H1 (cell line): ENCODE data around the gene SPATA31E1.

Source experiments
- ASH2L ChIP-seq: fragments of 200-600, 300-600 bp; sonication (generic); IDR thresholded peaks from one replicate; pipeline ENCODE4 v1.7.1; 2017; ENCODE audit warnings: low read length
- KDM4A ChIP-seq: IDR thresholded peaks from one replicate; pipeline ENCODE4 v1.7.1; 2012; ENCODE audit warnings: low read depth, mild to moderate bottlenecking, moderate library complexity, low read length, inconsistent platforms; ENCODE audit not compliant: severe bottlenecking
- NANOG ChIP-seq: IDR thresholded peaks from 2 replicates; pipeline ENCODE4 v1.6.1; 2011; ENCODE audit warnings: low read length, low read depth, mild to moderate bottlenecking, inconsistent platforms; ENCODE audit not compliant: insufficient read depth, poor library complexity, severe bottlenecking
- POLR2AphosphoS5 ChIP-seq: IDR thresholded peaks from 2 replicates; pipeline ENCODE4 v1.6.1; 2011; ENCODE audit warnings: low read depth, low read length
- POU5F1 ChIP-seq: IDR thresholded peaks from 2 replicates; pipeline ENCODE4 v1.6.1; 2011; ENCODE audit warnings: low read depth, mild to moderate bottlenecking, low read length, moderate library complexity
- TF ChIP-seq, protein P1 (sequence below), 3 experiments: IDR thresholded peaks; 1 replicate in 2 of 3; 2 replicates in 1 of 3; pipeline versions ENCODE4 v1.5.1 to v1.6.1; 2011; ENCODE audit warnings: low read length in 3 of 3, mild to moderate bottlenecking in 3 of 3, inconsistent platforms in 2 of 3, low read depth in 1 of 3, moderate library complexity in 1 of 3; ENCODE audit not compliant: insufficient read depth in 1 of 3; ENCODE audit errors: control extremely low read depth in 1 of 3

DNA sequence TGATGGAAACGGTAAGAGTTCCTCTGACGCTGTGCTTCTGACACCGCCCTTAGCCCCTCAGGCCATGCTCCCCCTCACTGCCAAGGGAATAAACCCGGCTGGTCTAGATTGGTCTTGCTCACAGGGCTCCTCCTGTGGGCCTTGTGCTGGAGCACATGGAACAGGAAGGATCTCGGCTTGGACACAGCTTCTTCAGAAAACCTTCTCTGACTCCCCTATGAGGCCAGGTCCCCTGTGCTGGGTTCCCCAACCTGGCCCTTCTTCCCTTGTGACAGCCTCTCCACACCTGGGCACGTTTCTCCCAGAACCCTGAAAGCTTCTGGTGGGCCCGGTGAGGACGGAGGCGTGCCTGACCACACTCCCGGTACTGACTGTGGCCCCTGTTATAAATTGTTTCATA, 8.2 kb downstream of the SPATA31E1 start:
- TF ChIP-seq POU5F1 = no peak
- TF ChIP-seq ASH2L = no peak
- TF ChIP-seq, protein P1, sequence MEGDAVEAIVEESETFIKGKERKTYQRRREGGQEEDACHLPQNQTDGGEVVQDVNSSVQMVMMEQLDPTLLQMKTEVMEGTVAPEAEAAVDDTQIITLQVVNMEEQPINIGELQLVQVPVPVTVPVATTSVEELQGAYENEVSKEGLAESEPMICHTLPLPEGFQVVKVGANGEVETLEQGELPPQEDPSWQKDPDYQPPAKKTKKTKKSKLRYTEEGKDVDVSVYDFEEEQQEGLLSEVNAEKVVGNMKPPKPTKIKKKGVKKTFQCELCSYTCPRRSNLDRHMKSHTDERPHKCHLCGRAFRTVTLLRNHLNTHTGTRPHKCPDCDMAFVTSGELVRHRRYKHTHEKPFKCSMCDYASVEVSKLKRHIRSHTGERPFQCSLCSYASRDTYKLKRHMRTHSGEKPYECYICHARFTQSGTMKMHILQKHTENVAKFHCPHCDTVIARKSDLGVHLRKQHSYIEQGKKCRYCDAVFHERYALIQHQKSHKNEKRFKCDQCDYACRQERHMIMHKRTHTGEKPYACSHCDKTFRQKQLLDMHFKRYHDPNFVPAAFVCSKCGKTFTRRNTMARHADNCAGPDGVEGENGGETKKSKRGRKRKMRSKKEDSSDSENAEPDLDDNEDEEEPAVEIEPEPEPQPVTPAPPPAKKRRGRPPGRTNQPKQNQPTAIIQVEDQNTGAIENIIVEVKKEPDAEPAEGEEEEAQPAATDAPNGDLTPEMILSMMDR (IDR thresholded peaks at IDR 0.05; ENCODE audit: control extremely low read depth in 1 of 3, insufficient read depth in 1 of 3, low read depth in 1 of 3, low read length in 3 of 3) = no peak
- TF ChIP-seq POLR2AphosphoS5 = no peak
- no peak for TF ChIP-seq NANOG
- no peak for TF ChIP-seq KDM4A
